HCT116 (cell line): ENCODE data around the gene CFAP99. TPM values are rescaled to one million over a fixed set of nuclear protein-coding genes. Genes with fewer than 3 reads are reported as not detected.

Experiments
- ATAC-seq: fragments of 200-7000 bp; cut with Tn5 transposase; 2 replicates; pipeline ENCODE4 v1.9.1; 2020; ENCODE audit warnings: mild to moderate bottlenecking, moderate library complexity
- BruUV-seq: library from RNA; stranded (reverse); fragments of 400-500 nt; replicated peaks from 2 replicates; lab custom pipeline; 2021; lab: Mats Ljungman, UMichigan
- CTCF ChIA-PET: fragments of 300-600 bp; sonication (Branson Sonifier 250); formaldehyde crosslinking; loops from one replicate; lab custom pipeline; 2021; ENCODE audit warnings: antibody characterized with exemption; lab: Charles Lee
- POLR2A ChIA-PET: fragments of 300-600, 350-600 bp; sonication (Branson Sonifier 250); formaldehyde crosslinking; loops from one replicate; lab custom pipeline; 2021; ENCODE audit warnings: antibody characterized with exemption; lab: Charles Lee
- RAD21 ChIA-PET, 2 experiments: fragments of 300-600 bp; sonication (Branson Sonifier 250); formaldehyde crosslinking; loops; one replicate each; lab custom pipeline; 2023; ENCODE audit warnings: low total read pairs in 2 of 2; ENCODE audit not compliant: uncharacterized antibody in 2 of 2, unreplicated experiment in 2 of 2, low non-redundant PET in 1 of 2; lab: Charles Lee
- DNase-seq: peaks from one replicate; pipeline ENCODE4 v3.0.0-alpha.2; 2010; ENCODE audit warnings: low read depth, low spot score
- H2AFZ ChIP-seq: fragments of 200-600 bp; shearing (Covaris generic), sonication (generic); 2 replicates; pipeline ENCODE4 v1.6.1; 2017; ENCODE audit warnings: low read depth, mixed run types, mixed read lengths, antibody characterized with exemption, low read length; ENCODE audit not compliant: poor library complexity, severe bottlenecking
- H3K27ac ChIP-seq: 2 replicates; pipeline ENCODE4 v1.5.1; 2012; ENCODE audit warnings: low read depth, low read length
- H3K27me3 ChIP-seq: fragments of 200-600 bp; sonication (generic); 2 replicates; pipeline ENCODE4 v1.6.1; 2016; ENCODE audit warnings: mixed run types, low read length, mixed read lengths; ENCODE audit not compliant: insufficient read depth
- H3K36me3 ChIP-seq, 2 experiments: fragments of 200-500 bp in 1 of 2; fragments of 200-600 bp in 1 of 2; sonication (Bioruptor generic) in 1 of 2; sonication (generic) in 1 of 2; 2 replicates each; pipeline versions ENCODE4 v1.5.1 to v1.6.1; 2014 to 2016; ENCODE audit warnings: low read length in 2 of 2, inconsistent platforms in 1 of 2, mixed read lengths in 1 of 2, mixed run types in 1 of 2; ENCODE audit not compliant: insufficient read depth in 2 of 2, control insufficient read depth in 1 of 2
- H3K4me1 ChIP-seq, 2 experiments: fragments of 200-600 bp in 1 of 2; sonication (generic) in 1 of 2; 2 replicates each; pipeline versions ENCODE4 v1.5.1 to v1.6.1; 2012 to 2017; ENCODE audit warnings: low read length in 2 of 2, inconsistent platforms in 1 of 2, mild to moderate bottlenecking in 1 of 2, mixed read lengths in 1 of 2, mixed run types in 1 of 2, moderate library complexity in 1 of 2; ENCODE audit not compliant: insufficient read depth in 2 of 2, control insufficient read depth in 1 of 2
- H3K4me2 ChIP-seq: fragments of 200-600 bp; sonication (generic); 2 replicates; pipeline ENCODE4 v1.6.1; 2017; ENCODE audit warnings: mixed run types, low read length, mixed read lengths
- H3K4me3 ChIP-seq, 2 experiments: fragments of 200-600 bp in 1 of 2; sonication (generic) in 1 of 2; replicated peaks in 1 of 2; 2 replicates each; pipeline ENCODE4 v1.5.1; 2011 to 2016; ENCODE audit warnings: low read length in 2 of 2, control low read depth in 1 of 2, low read depth in 1 of 2, mild to moderate bottlenecking in 1 of 2, mixed read lengths in 1 of 2, mixed run types in 1 of 2
- H3K79me2 ChIP-seq: fragments of 200-600 bp; sonication (generic); 2 replicates; pipeline ENCODE4 v1.6.1; 2017; ENCODE audit warnings: mild to moderate bottlenecking, mixed run types, low read length, moderate library complexity, mixed read lengths; ENCODE audit not compliant: insufficient read depth
- H3K9ac ChIP-seq: fragments of 200-600 bp; sonication (generic); 2 replicates; pipeline ENCODE4 v1.6.1; 2016; ENCODE audit warnings: low read length, mixed read lengths
- H3K9me2 ChIP-seq: fragments of 200-600 bp; sonication (generic), shearing (Covaris generic); 2 replicates; pipeline ENCODE4 v1.6.1; 2017; ENCODE audit warnings: mixed run types, mild to moderate bottlenecking, moderate library complexity; ENCODE audit not compliant: insufficient read depth
- H3K9me3 ChIP-seq, 2 experiments: fragments of 200-500 bp in 1 of 2; fragments of 200-600 bp in 1 of 2; sonication (Bioruptor generic) in 1 of 2; sonication (generic) in 1 of 2; 2 replicates each; pipeline ENCODE4 v1.6.1; 2014 to 2017; ENCODE audit warnings: low read length in 2 of 2, mixed read lengths in 2 of 2, inconsistent platforms in 1 of 2, low read depth in 1 of 2, mild to moderate bottlenecking in 1 of 2, mixed run types in 1 of 2, moderate library complexity in 1 of 2; ENCODE audit not compliant: control insufficient read depth in 1 of 2, insufficient read depth in 1 of 2
- H4K20me1 ChIP-seq: fragments of 200-600 bp; sonication (generic), shearing (Covaris generic); 2 replicates; pipeline ENCODE4 v1.6.1; 2017; ENCODE audit warnings: mixed run types, mild to moderate bottlenecking, moderate library complexity; ENCODE audit not compliant: insufficient read depth
- CBX3 ChIP-seq: IDR thresholded peaks from 2 replicates; pipeline ENCODE4 v1.6.1; 2012; ENCODE audit warnings: low read depth
- CEBPB ChIP-seq: IDR thresholded peaks from 2 replicates; pipeline ENCODE4 v1.6.1; 2012; ENCODE audit warnings: low read depth
- EGR1 ChIP-seq: IDR thresholded peaks from 2 replicates; pipeline ENCODE4 v1.6.1; 2012; ENCODE audit warnings: low read depth
- EZH2 ChIP-seq: fragments of 200-600 bp; sonication (generic); IDR thresholded peaks from 2 replicates; pipeline ENCODE4 v1.6.1; 2017; ENCODE audit warnings: antibody characterized with exemption, mixed run types
- FOSL1 ChIP-seq: IDR thresholded peaks from 2 replicates; pipeline ENCODE4 v1.6.1; 2012; ENCODE audit warnings: low read depth
- JUND ChIP-seq: IDR thresholded peaks from 2 replicates; pipeline ENCODE4 v1.6.1; 2012
- POLR2A ChIP-seq: IDR thresholded peaks from 2 replicates; pipeline ENCODE4 v1.7.0; 2011; ENCODE audit warnings: borderline replicate concordance; ENCODE audit not compliant: insufficient read depth, insufficient read length; ENCODE audit errors: extremely low read depth
- RAD21 ChIP-seq: IDR thresholded peaks from 2 replicates; pipeline ENCODE4 v1.6.1; 2012; ENCODE audit warnings: low read depth, mild to moderate bottlenecking
- TCF7L2 ChIP-seq: IDR thresholded peaks from 2 replicates; pipeline ENCODE4 v1.7.0; 2011; ENCODE audit warnings: borderline replicate concordance, inconsistent platforms; ENCODE audit not compliant: insufficient read depth, insufficient read length; ENCODE audit errors: extremely low read depth
- YY1 ChIP-seq: IDR thresholded peaks from 2 replicates; pipeline ENCODE4 v1.6.1; 2011; ENCODE audit warnings: low read length, low read depth, moderate library complexity, mild to moderate bottlenecking; ENCODE audit not compliant: insufficient replicate concordance; ENCODE audit errors: extremely low read depth
- ZFX ChIP-seq: fragments of 450-650 bp; IDR thresholded peaks from 2 replicates; pipeline ENCODE4 v1.6.1; 2017
- ZNF274 ChIP-seq: fragments of 200-500 bp; sonication (Bioruptor generic); IDR thresholded peaks from 2 replicates; pipeline ENCODE4 v1.6.1; 2014; ENCODE audit warnings: mild to moderate bottlenecking, low read depth, low read length, inconsistent platforms
- intact Hi-C: fragments of 100-400 bp; cut with micrococcal nuclease; formaldehyde crosslinking; loops from 2 replicates; pipeline ENCODE4 v1.10.0; 2022
- total RNA-seq: library from RNA; stranded (reverse); gene quantifications from one replicate; pipeline ENCODE4 v1.2.1, GENCODE V29; 2021; ENCODE audit not compliant: unreplicated experiment
- TF ChIP-seq, protein P1 (sequence below): IDR thresholded peaks from 2 replicates; pipeline ENCODE4 v1.6.1; 2012; ENCODE audit warnings: low read depth
- TF ChIP-seq, protein P2 (sequence below): IDR thresholded peaks from 2 replicates; pipeline ENCODE4 v1.6.1; 2012
- TF ChIP-seq, protein P3 (sequence below): IDR thresholded peaks from 2 replicates; pipeline ENCODE4 v1.6.1; 2011; ENCODE audit warnings: mild to moderate bottlenecking, low read length, moderate library complexity; ENCODE audit not compliant: insufficient replicate concordance; ENCODE audit errors: extremely low read depth

The CFAP99 gene
- total RNA-seq, 1 experiment from 2014 or later: 0.42 TPM

DNA sequence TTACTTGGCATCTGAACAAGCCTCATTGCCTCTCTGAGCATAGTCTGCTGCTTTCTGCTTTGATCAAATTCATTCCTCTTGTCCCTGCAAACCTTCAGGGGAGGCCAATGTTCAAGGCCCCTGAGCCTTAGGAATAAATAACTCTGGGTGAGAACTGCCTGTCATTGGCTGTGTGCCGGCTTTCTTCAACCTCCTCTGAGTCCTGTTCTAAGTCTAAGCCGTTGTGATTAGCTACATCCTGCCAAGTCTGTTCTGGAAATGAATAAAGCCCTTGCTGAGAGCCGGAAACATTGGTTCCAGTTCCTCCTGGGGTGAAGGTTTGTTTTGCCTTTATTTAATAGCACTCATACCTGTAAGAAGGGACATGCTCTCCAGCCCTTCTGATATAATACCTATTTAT, 63.9 kb downstream of the CFAP99 start:
- Histone ChIP-seq H3K9me2 (no peaks in the 10 kb centered on the region), H3K4me1 (no peaks in the 10 kb centered on the region), H4K20me1 (peaks cover 40% of the 10 kb centered on the region; the same call in 1 of the 2 replicates)
- no peak for TF ChIP-seq JUND
- TF ChIP-seq CBX3: no peak
- TF ChIP-seq, protein P1, sequence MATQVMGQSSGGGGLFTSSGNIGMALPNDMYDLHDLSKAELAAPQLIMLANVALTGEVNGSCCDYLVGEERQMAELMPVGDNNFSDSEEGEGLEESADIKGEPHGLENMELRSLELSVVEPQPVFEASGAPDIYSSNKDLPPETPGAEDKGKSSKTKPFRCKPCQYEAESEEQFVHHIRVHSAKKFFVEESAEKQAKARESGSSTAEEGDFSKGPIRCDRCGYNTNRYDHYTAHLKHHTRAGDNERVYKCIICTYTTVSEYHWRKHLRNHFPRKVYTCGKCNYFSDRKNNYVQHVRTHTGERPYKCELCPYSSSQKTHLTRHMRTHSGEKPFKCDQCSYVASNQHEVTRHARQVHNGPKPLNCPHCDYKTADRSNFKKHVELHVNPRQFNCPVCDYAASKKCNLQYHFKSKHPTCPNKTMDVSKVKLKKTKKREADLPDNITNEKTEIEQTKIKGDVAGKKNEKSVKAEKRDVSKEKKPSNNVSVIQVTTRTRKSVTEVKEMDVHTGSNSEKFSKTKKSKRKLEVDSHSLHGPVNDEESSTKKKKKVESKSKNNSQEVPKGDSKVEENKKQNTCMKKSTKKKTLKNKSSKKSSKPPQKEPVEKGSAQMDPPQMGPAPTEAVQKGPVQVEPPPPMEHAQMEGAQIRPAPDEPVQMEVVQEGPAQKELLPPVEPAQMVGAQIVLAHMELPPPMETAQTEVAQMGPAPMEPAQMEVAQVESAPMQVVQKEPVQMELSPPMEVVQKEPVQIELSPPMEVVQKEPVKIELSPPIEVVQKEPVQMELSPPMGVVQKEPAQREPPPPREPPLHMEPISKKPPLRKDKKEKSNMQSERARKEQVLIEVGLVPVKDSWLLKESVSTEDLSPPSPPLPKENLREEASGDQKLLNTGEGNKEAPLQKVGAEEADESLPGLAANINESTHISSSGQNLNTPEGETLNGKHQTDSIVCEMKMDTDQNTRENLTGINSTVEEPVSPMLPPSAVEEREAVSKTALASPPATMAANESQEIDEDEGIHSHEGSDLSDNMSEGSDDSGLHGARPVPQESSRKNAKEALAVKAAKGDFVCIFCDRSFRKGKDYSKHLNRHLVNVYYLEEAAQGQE: no peak
- TF ChIP-seq YY1: no peak
- TF ChIP-seq CEBPB: no peak
- no peak for TF ChIP-seq TCF7L2
- no peak for TF ChIP-seq FOSL1
- TF ChIP-seq, protein P2, sequence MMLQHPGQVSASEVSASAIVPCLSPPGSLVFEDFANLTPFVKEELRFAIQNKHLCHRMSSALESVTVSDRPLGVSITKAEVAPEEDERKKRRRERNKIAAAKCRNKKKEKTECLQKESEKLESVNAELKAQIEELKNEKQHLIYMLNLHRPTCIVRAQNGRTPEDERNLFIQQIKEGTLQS: no peak
- no peak for TF ChIP-seq EZH2
- TF ChIP-seq ZFX: no peak
- no peak for TF ChIP-seq POLR2A
- no peak for TF ChIP-seq EGR1
- TF ChIP-seq, protein P3, sequence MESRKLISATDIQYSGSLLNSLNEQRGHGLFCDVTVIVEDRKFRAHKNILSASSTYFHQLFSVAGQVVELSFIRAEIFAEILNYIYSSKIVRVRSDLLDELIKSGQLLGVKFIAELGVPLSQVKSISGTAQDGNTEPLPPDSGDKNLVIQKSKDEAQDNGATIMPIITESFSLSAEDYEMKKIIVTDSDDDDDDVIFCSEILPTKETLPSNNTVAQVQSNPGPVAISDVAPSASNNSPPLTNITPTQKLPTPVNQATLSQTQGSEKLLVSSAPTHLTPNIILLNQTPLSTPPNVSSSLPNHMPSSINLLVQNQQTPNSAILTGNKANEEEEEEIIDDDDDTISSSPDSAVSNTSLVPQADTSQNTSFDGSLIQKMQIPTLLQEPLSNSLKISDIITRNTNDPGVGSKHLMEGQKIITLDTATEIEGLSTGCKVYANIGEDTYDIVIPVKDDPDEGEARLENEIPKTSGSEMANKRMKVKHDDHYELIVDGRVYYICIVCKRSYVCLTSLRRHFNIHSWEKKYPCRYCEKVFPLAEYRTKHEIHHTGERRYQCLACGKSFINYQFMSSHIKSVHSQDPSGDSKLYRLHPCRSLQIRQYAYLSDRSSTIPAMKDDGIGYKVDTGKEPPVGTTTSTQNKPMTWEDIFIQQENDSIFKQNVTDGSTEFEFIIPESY: no peak
- TF ChIP-seq ZNF274: no peak
- no peak for TF ChIP-seq RAD21
- TF ChIP-seq, all 23 proteins: peak for 0
- ATAC-seq (no peak), DNase-seq (no peak)
- ChIA-PET CTCF (no interaction called here), POLR2A (no interaction called here), RAD21 (no interaction called here)
- Histone ChIP-seq H3K4me2 (no peak overlapping the region), H3K36me3 (peaks cover 0 to 4% of the 10 kb centered on the region in 2 experiments; a peak in 1 of 4 replicates), H3K27me3 (no peaks in the 10 kb centered on the region), H3K4me3 (no peak overlapping the region), H3K27ac (no peak overlapping the region), H3K79me2 (peaks cover 100% of the 10 kb centered on the region), H3K9ac (no peak overlapping the region), H3K9me3 (no peaks in the 10 kb centered on the region), H2AFZ (no peak overlapping the region)
- intact Hi-C loops: no loop called here
- no TSS peak for BruUV-seq
